ENCODE measurements around the gene OSGEPL1. TPM values are rescaled to one million over a fixed set of nuclear protein-coding genes. Genes with fewer than 3 reads are reported as not detected.

The OSGEPL1 gene
- total and polyA plus RNA-seq, 2 experiments from 2014 or later, result 6.7 to 9.2 TPM

DNA sequence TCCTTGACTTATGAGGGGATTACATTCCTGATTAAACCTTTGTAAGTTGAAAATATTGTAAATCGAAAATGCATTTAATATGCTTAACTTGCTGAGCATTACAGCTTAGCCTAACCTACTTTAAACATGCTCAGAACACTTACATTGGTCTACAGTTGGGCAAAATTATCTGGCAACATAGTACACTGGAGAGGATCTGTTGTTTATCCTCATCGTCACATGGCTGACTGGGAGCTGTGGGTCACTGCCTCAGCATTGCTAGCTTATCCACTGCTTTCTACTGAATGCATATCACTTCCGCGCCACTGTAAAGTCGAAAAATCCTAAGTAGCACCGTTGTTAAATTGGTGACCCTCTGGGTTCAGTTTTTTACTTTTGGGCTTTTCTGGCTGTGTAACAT, 35.3 kb upstream of the OSGEPL1 start:
- no peak overlapping the region for H3K4me2 ChIP-seq
- DNase-seq (ENCODE audit: low spot score), result no peak
- no peak overlapping the region for H3K27ac ChIP-seq
- no peaks in the 10 kb centered on the region for H3K27me3 ChIP-seq
- WGBS (ENCODE audit: low lambda C conversion rate, missing lambda C conversion rate), result 89% methylated on average over 6 of the region's 6 CpGs
- H3K4me3 ChIP-seq, result no peak overlapping the region
- H3K36me3 ChIP-seq (replicated peaks; ENCODE audit: insufficient read depth, low read depth), result no peaks in the 10 kb centered on the region
- no peak overlapping the region for H2AFZ ChIP-seq
- TF ChIP-seq, protein P1, sequence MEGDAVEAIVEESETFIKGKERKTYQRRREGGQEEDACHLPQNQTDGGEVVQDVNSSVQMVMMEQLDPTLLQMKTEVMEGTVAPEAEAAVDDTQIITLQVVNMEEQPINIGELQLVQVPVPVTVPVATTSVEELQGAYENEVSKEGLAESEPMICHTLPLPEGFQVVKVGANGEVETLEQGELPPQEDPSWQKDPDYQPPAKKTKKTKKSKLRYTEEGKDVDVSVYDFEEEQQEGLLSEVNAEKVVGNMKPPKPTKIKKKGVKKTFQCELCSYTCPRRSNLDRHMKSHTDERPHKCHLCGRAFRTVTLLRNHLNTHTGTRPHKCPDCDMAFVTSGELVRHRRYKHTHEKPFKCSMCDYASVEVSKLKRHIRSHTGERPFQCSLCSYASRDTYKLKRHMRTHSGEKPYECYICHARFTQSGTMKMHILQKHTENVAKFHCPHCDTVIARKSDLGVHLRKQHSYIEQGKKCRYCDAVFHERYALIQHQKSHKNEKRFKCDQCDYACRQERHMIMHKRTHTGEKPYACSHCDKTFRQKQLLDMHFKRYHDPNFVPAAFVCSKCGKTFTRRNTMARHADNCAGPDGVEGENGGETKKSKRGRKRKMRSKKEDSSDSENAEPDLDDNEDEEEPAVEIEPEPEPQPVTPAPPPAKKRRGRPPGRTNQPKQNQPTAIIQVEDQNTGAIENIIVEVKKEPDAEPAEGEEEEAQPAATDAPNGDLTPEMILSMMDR (IDR thresholded peaks at IDR 0.05; ENCODE audit: poor library complexity), result no peak
- no peak for TF ChIP-seq EZH2 (IDR thresholded peaks at IDR 0.05; ENCODE audit: borderline replicate concordance)
- no peak for TF ChIP-seq EZH2phosphoT487 (IDR thresholded peaks at IDR 0.05; ENCODE audit: low read depth, severe bottlenecking, unreplicated experiment)
- H3K79me2 ChIP-seq, result peaks cover 6% of the 10 kb centered on the region
- no peaks in the 10 kb centered on the region for H4K20me1 ChIP-seq (ENCODE audit: insufficient read depth, poor library complexity, severe bottlenecking)
- no peaks in the 10 kb centered on the region for H3K9me3 ChIP-seq (ENCODE audit: low read depth)
- no peaks in the 10 kb centered on the region for H3K4me1 ChIP-seq (ENCODE audit: insufficient read depth)
- H3K9me2 ChIP-seq (replicated peaks; ENCODE audit: insufficient read depth), result no peaks in the 10 kb centered on the region

DNA sequence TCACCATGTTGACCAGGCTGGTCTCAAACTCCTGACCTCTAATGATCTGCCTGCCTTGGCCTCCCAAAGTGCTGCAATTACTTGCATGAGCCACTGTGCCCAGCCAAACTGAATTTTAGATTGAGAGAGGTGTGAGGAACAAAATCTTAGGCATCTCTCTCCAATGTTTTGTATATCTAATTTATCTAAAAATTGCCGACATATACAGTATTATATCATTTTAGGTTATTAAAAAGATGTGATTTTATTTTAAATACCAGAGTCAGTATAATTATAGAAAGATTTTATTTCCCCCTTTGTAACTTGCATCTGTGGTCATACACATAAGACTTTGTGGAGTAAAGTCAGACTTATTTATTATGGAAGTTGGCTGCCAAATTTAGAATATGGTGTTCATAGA, 31.7 kb upstream of the OSGEPL1 start:
- Histone ChIP-seq H3K4me1 (ENCODE audit: insufficient read depth) (no peaks in the 10 kb centered on the region), H3K4me3 (no peak overlapping the region), H3K4me2 (no peak overlapping the region), H3K79me2 (peaks cover 17% of the 10 kb centered on the region), H3K27ac (no peak overlapping the region), H2AFZ (no peak overlapping the region), H3K36me3 (replicated peaks; ENCODE audit: insufficient read depth, low read depth) (no peaks in the 10 kb centered on the region), H3K9me2 (replicated peaks; ENCODE audit: insufficient read depth) (no peaks in the 10 kb centered on the region), H3K9me3 (ENCODE audit: low read depth) (no peaks in the 10 kb centered on the region), H4K20me1 (ENCODE audit: insufficient read depth, poor library complexity, severe bottlenecking) (no peaks in the 10 kb centered on the region), H3K27me3 (no peaks in the 10 kb centered on the region)
- DNase-seq (ENCODE audit: low spot score), result no peak
- TF ChIP-seq EZH2 (IDR thresholded peaks at IDR 0.05; ENCODE audit: borderline replicate concordance), result no peak
- TF ChIP-seq EZH2phosphoT487 (IDR thresholded peaks at IDR 0.05; ENCODE audit: low read depth, severe bottlenecking, unreplicated experiment), result no peak
- TF ChIP-seq, protein P1 (IDR thresholded peaks at IDR 0.05; ENCODE audit: poor library complexity), result no peak
- WGBS (ENCODE audit: low lambda C conversion rate, missing lambda C conversion rate), result 100% methylated on average over 1 of the region's 1 CpG

DNA sequence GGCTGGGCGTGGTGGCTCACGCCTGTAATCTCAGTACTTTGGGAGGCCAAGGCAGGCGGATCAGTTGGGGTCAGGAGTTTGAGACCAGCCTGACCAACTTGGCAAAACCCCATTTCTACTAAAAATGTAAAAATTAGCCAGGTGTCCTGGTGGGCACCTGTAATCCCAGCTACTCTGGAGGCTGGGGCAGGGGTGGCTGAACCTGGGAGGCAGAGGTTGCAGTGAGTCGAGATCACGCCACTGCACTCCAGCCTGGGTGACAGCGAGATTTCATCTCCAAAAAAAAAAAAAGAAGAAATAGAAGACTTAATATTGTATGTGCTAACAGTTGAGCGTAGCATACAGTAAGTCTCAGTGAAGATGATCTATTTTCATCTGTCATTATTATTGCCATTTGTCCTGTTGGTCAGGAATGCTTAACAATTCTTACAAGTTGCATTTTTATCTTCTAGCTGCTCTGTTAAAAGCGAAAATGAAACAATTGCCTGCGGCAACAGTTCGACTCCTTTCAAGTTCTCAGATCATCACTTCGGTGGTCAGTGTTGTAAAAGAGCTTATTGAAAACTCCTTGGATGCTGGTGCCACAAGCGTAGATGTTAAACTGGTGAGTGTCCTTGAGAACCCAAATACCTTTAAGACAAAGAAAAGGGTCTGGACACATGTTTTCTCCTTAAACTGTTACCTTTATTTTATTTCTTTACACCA, 28.9 kb upstream of the OSGEPL1 start:
- Histone ChIP-seq H3K36me3 (replicated peaks; ENCODE audit: insufficient read depth, low read depth) (no peaks in the 10 kb centered on the region), H3K9me2 (replicated peaks; ENCODE audit: insufficient read depth) (no peaks in the 10 kb centered on the region), H4K20me1 (ENCODE audit: insufficient read depth, poor library complexity, severe bottlenecking) (no peaks in the 10 kb centered on the region), H3K27ac (no peak overlapping the region), H3K4me2 (no peak overlapping the region), H3K4me1 (ENCODE audit: insufficient read depth) (no peaks in the 10 kb centered on the region), H3K79me2 (peaks cover 45% of the 10 kb centered on the region), H3K27me3 (no peaks in the 10 kb centered on the region), H3K9me3 (ENCODE audit: low read depth) (no peaks in the 10 kb centered on the region), H2AFZ (no peak overlapping the region), H3K4me3 (no peak overlapping the region)
- 95% methylated on average over 12 of the region's 12 CpGs for WGBS (ENCODE audit: low lambda C conversion rate, missing lambda C conversion rate)
- DNase-seq (ENCODE audit: low spot score), result no peak
- no peak for TF ChIP-seq EZH2phosphoT487 (IDR thresholded peaks at IDR 0.05; ENCODE audit: low read depth, severe bottlenecking, unreplicated experiment)
- TF ChIP-seq, protein P1 (IDR thresholded peaks at IDR 0.05; ENCODE audit: poor library complexity), result no peak
- TF ChIP-seq EZH2 (IDR thresholded peaks at IDR 0.05; ENCODE audit: borderline replicate concordance), result no peak
